GM23248 (cell line): ENCODE results near the gene BMERB1. TPM values are rescaled to one million over a fixed set of nuclear protein-coding genes. Genes with fewer than 3 reads are reported as not detected.

ENCODE experiments used
- DNase-seq: peaks from one replicate; pipeline ENCODE4 v3.0.0-alpha.2; 2015
- H2AFZ ChIP-seq: fragments of 200-600 bp; sonication (generic); 2 replicates; pipeline ENCODE4 v1.6.1; 2016; ENCODE audit warnings: antibody characterized with exemption
- H3F3A ChIP-seq: fragments of 200-600 bp; sonication (generic); 2 replicates; pipeline ENCODE4 v1.6.1; 2016; ENCODE audit warnings: mild to moderate bottlenecking, antibody characterized with exemption, mixed run types; ENCODE audit not compliant: insufficient read depth
- H3K27ac ChIP-seq: fragments of 200-600 bp; sonication (generic); 2 replicates; pipeline ENCODE4 v1.5.1; 2016; ENCODE audit warnings: mild to moderate bottlenecking
- H3K27me3 ChIP-seq: fragments of 200-600 bp; sonication (generic); replicated peaks from 2 replicates; pipeline ENCODE4 v1.6.1; 2016; ENCODE audit warnings: mild to moderate bottlenecking; ENCODE audit not compliant: insufficient read depth
- H3K36me3 ChIP-seq: fragments of 200-600 bp; sonication (generic); 2 replicates; pipeline ENCODE4 v1.6.1; 2016; ENCODE audit warnings: low read depth, mild to moderate bottlenecking
- H3K4me1 ChIP-seq: fragments of 200-600 bp; sonication (generic); 2 replicates; pipeline ENCODE4 v1.6.1; 2016; ENCODE audit warnings: mild to moderate bottlenecking; ENCODE audit not compliant: insufficient read depth
- H3K4me2 ChIP-seq: fragments of 200-600 bp; sonication (generic); one replicate; pipeline ENCODE4 v1.6.1; 2016; ENCODE audit warnings: mild to moderate bottlenecking; ENCODE audit not compliant: unreplicated experiment
- H3K4me3 ChIP-seq: fragments of 200-600 bp; sonication (generic); 2 replicates; pipeline ENCODE4 v1.5.1; 2016; ENCODE audit warnings: mild to moderate bottlenecking
- H3K79me2 ChIP-seq: fragments of 200-600 bp; sonication (generic); 2 replicates; pipeline ENCODE4 v1.6.1; 2016; ENCODE audit warnings: mild to moderate bottlenecking; ENCODE audit not compliant: insufficient read depth
- H3K9ac ChIP-seq: fragments of 200-600 bp; sonication (generic); 2 replicates; pipeline ENCODE4 v1.6.1; 2016; ENCODE audit warnings: mild to moderate bottlenecking
- H3K9me2 ChIP-seq: fragments of 200-600 bp; sonication (generic); 2 replicates; pipeline ENCODE4 v1.6.1; 2016; ENCODE audit warnings: mixed run types, mild to moderate bottlenecking, moderate library complexity; ENCODE audit not compliant: insufficient read depth
- H3K9me3 ChIP-seq: fragments of 200-600 bp; sonication (generic); one replicate; pipeline ENCODE4 v1.6.1; 2017; ENCODE audit warnings: low read depth
- H4K20me1 ChIP-seq: fragments of 200-600 bp; sonication (generic); 2 replicates; pipeline ENCODE4 v1.6.0; 2016; ENCODE audit not compliant: insufficient read depth
- EZH2 ChIP-seq: fragments of 200-600 bp; sonication (generic); IDR thresholded peaks from 2 replicates; pipeline ENCODE4 v1.6.1; 2018; ENCODE audit warnings: antibody characterized with exemption, mild to moderate bottlenecking; ENCODE audit not compliant: insufficient read depth, poor library complexity, severe bottlenecking
- EZH2phosphoT487 ChIP-seq: fragments of 200-600 bp; sonication (generic); IDR thresholded peaks from 2 replicates; pipeline ENCODE4 v1.6.1; 2018; ENCODE audit warnings: antibody characterized with exemption, moderate library complexity, mild to moderate bottlenecking, low read depth; ENCODE audit not compliant: insufficient read depth
- WGBS, 2 experiments: methylation state at CpG; one replicate each; pipeline ENCODE4 v1.1.6; 2015 to 2017; ENCODE audit warnings: low lambda C conversion rate in 2 of 2, low coverage in 1 of 2; ENCODE audit errors: missing lambda C conversion rate in 2 of 2; 5-methylcytosine and 5-hydroxymethylcytosine counted together
- in situ Hi-C: fragments of 300-500 bp; cut with MboI; formaldehyde crosslinking; loops from 2 replicates; pipeline ENCODE4 v1.15.0; 2020
- polyA plus RNA-seq: library from polyadenylated mRNA; unstranded; fragments of >200 nt; fragmentation: Nextera tagmentation; extraction: Ambion mirVana; gene quantifications from 2 replicates; pipeline ENCODE4 v1.2.1, GENCODE V29; 2016
- total RNA-seq: library from RNA; depleted of rRNA; stranded (reverse); fragments of >200 nt; shearing (Covaris generic); gene quantifications from 2 replicates; pipeline ENCODE4 v1.2.3, GENCODE V29; 2014

BMERB1 gene
- total and polyA plus RNA-seq, 2 experiments from 2014 or later, result 55.2 to 94.1 TPM

GRCh38 chr16:15477802-15478201 lies 43.4 kb downstream of the BMERB1 start:
- peaks cover 17% of the 10 kb centered on the region for H3F3A ChIP-seq
- no peak overlapping the region for H3K4me2 ChIP-seq
- H3K4me3 ChIP-seq, result no peak overlapping the region
- DNase-seq, result peak; percentile 28
- H2AFZ ChIP-seq, result no peak overlapping the region
- no peaks in the 10 kb centered on the region for H3K36me3 ChIP-seq
- no peaks in the 10 kb centered on the region for H3K27me3 ChIP-seq
- WGBS, 2 experiments, result 72 to 80% methylated on average over 2 of the region's 2 CpGs
- H3K4me1 ChIP-seq, result peaks cover 9% of the 10 kb centered on the region
- no peak for TF ChIP-seq EZH2phosphoT487
- TF ChIP-seq EZH2, result no peak
- no peaks in the 10 kb centered on the region for H3K9me3 ChIP-seq
- no peak overlapping the region for H3K27ac ChIP-seq
- no peak overlapping the region for H3K9ac ChIP-seq
- peaks cover 93% of the 10 kb centered on the region for H3K79me2 ChIP-seq
- H3K9me2 ChIP-seq, result no peaks in the 10 kb centered on the region
- in situ Hi-C loops, result no loop called here
- no peaks in the 10 kb centered on the region for H4K20me1 ChIP-seq

- 26 to 35% methylated on average over 3 of the region's 3 CpGs for WGBS, 2 experiments
- Histone ChIP-seq H3K9me2 (no peaks in the 10 kb centered on the region), H3K4me1 (peaks cover 19% of the 10 kb centered on the region), H3K4me2 (peak overlapping the region; percentile 13), H3K9ac (no peak overlapping the region), H4K20me1 (no peaks in the 10 kb centered on the region), H3K79me2 (peaks cover 91% of the 10 kb centered on the region), H3K27me3 (no peaks in the 10 kb centered on the region), H3K9me3 (no peaks in the 10 kb centered on the region), H2AFZ (no peak overlapping the region), H3K36me3 (no peaks in the 10 kb centered on the region), H3K27ac (peak overlapping the region; percentile 48), H3F3A (peaks cover 30% of the 10 kb centered on the region), H3K4me3 (no peak overlapping the region)
- in situ Hi-C loops, result no loop called here
- TF ChIP-seq EZH2 (no peak), EZH2phosphoT487 (no peak)
- DNase-seq, result peak; percentile 98
Observed at GRCh38 chr16:15482068-15482747, 47.8 kb downstream of the BMERB1 start.

GRCh38 chr16:15482748-15483298 lies 48.4 kb downstream of the BMERB1 start:
- Histone ChIP-seq H3K27me3 (no peaks in the 10 kb centered on the region), H3K36me3 (no peaks in the 10 kb centered on the region), H3K4me1 (peaks cover 19% of the 10 kb centered on the region), H3K4me2 (no peak overlapping the region), H2AFZ (no peak overlapping the region), H3K9ac (no peak overlapping the region), H3K9me3 (no peaks in the 10 kb centered on the region), H3K9me2 (no peaks in the 10 kb centered on the region), H3F3A (peaks cover 30% of the 10 kb centered on the region), H3K79me2 (peaks cover 91% of the 10 kb centered on the region), H3K4me3 (no peak overlapping the region), H4K20me1 (no peaks in the 10 kb centered on the region), H3K27ac (peak overlapping the region; percentile 48)
- no peak for TF ChIP-seq EZH2phosphoT487
- TF ChIP-seq EZH2, result no peak
- in situ Hi-C loops, result no loop called here
- DNase-seq, result no peak
- WGBS, 2 experiments, result 96 to 98% methylated on average over 7 of the region's 7 CpGs

- H3K4me2 ChIP-seq, result no peak overlapping the region
- in situ Hi-C loops, result no loop called here
- no peaks in the 10 kb centered on the region for H3K36me3 ChIP-seq
- H3K9me3 ChIP-seq, result no peaks in the 10 kb centered on the region
- DNase-seq, result no peak
- no peak overlapping the region for H2AFZ ChIP-seq
- peaks cover 91% of the 10 kb centered on the region for H3K79me2 ChIP-seq
- WGBS, 2 experiments, result 63 to 77% methylated on average over 2 of the region's 2 CpGs
- H3K9ac ChIP-seq, result no peak overlapping the region
- TF ChIP-seq EZH2phosphoT487 (no peak), EZH2 (no peak)
- peaks cover 28% of the 10 kb centered on the region for H3F3A ChIP-seq
- H3K4me1 ChIP-seq, result peaks cover 21% of the 10 kb centered on the region
- no peaks in the 10 kb centered on the region for H3K27me3 ChIP-seq
- no peaks in the 10 kb centered on the region for H4K20me1 ChIP-seq
- H3K9me2 ChIP-seq, result no peaks in the 10 kb centered on the region
- H3K4me3 ChIP-seq, result no peak overlapping the region
- no peak overlapping the region for H3K27ac ChIP-seq
Observed at GRCh38 chr16:15483857-15484256, 49.5 kb downstream of the BMERB1 start.
